HCT116 (cell line): Measurements from ENCODE around the gene TJP2. TPM values are rescaled to one million over a fixed set of nuclear protein-coding genes. Genes with fewer than 3 reads are reported as not detected.

Experiments
- ATAC-seq: fragments of 200-7000 bp; cut with Tn5 transposase; 2 replicates; pipeline ENCODE4 v1.9.1; 2020; ENCODE audit warnings: mild to moderate bottlenecking, moderate library complexity
- BruUV-seq: library from RNA; stranded (reverse); fragments of 400-500 nt; replicated peaks from 2 replicates; lab custom pipeline; 2021; lab: Mats Ljungman, UMichigan
- CTCF ChIA-PET: fragments of 300-600 bp; sonication (Branson Sonifier 250); formaldehyde crosslinking; loops from one replicate; lab custom pipeline; 2021; ENCODE audit warnings: antibody characterized with exemption; lab: Charles Lee
- POLR2A ChIA-PET: fragments of 300-600, 350-600 bp; sonication (Branson Sonifier 250); formaldehyde crosslinking; loops from one replicate; lab custom pipeline; 2021; ENCODE audit warnings: antibody characterized with exemption; lab: Charles Lee
- RAD21 ChIA-PET, 2 experiments: fragments of 300-600 bp; sonication (Branson Sonifier 250); formaldehyde crosslinking; loops; one replicate each; lab custom pipeline; 2023; ENCODE audit warnings: low total read pairs in 2 of 2; ENCODE audit not compliant: uncharacterized antibody in 2 of 2, unreplicated experiment in 2 of 2, low non-redundant PET in 1 of 2; lab: Charles Lee
- DNase-seq: peaks from one replicate; pipeline ENCODE4 v3.0.0-alpha.2; 2010; ENCODE audit warnings: low read depth, low spot score
- H2AFZ ChIP-seq: fragments of 200-600 bp; shearing (Covaris generic), sonication (generic); 2 replicates; pipeline ENCODE4 v1.6.1; 2017; ENCODE audit warnings: low read depth, mixed run types, mixed read lengths, antibody characterized with exemption, low read length; ENCODE audit not compliant: poor library complexity, severe bottlenecking
- H3K27ac ChIP-seq: 2 replicates; pipeline ENCODE4 v1.5.1; 2012; ENCODE audit warnings: low read depth, low read length
- H3K27me3 ChIP-seq: fragments of 200-600 bp; sonication (generic); 2 replicates; pipeline ENCODE4 v1.6.1; 2016; ENCODE audit warnings: mixed run types, low read length, mixed read lengths; ENCODE audit not compliant: insufficient read depth
- H3K36me3 ChIP-seq, 2 experiments: fragments of 200-500 bp in 1 of 2; fragments of 200-600 bp in 1 of 2; sonication (Bioruptor generic) in 1 of 2; sonication (generic) in 1 of 2; 2 replicates each; pipeline versions ENCODE4 v1.5.1 to v1.6.1; 2014 to 2016; ENCODE audit warnings: low read length in 2 of 2, inconsistent platforms in 1 of 2, mixed read lengths in 1 of 2, mixed run types in 1 of 2; ENCODE audit not compliant: insufficient read depth in 2 of 2, control insufficient read depth in 1 of 2
- H3K4me1 ChIP-seq, 2 experiments: fragments of 200-600 bp in 1 of 2; sonication (generic) in 1 of 2; 2 replicates each; pipeline versions ENCODE4 v1.5.1 to v1.6.1; 2012 to 2017; ENCODE audit warnings: low read length in 2 of 2, inconsistent platforms in 1 of 2, mild to moderate bottlenecking in 1 of 2, mixed read lengths in 1 of 2, mixed run types in 1 of 2, moderate library complexity in 1 of 2; ENCODE audit not compliant: insufficient read depth in 2 of 2, control insufficient read depth in 1 of 2
- H3K4me2 ChIP-seq: fragments of 200-600 bp; sonication (generic); 2 replicates; pipeline ENCODE4 v1.6.1; 2017; ENCODE audit warnings: mixed run types, low read length, mixed read lengths
- H3K4me3 ChIP-seq, 2 experiments: fragments of 200-600 bp in 1 of 2; sonication (generic) in 1 of 2; replicated peaks in 1 of 2; 2 replicates each; pipeline ENCODE4 v1.5.1; 2011 to 2016; ENCODE audit warnings: low read length in 2 of 2, control low read depth in 1 of 2, low read depth in 1 of 2, mild to moderate bottlenecking in 1 of 2, mixed read lengths in 1 of 2, mixed run types in 1 of 2
- H3K79me2 ChIP-seq: fragments of 200-600 bp; sonication (generic); 2 replicates; pipeline ENCODE4 v1.6.1; 2017; ENCODE audit warnings: mild to moderate bottlenecking, mixed run types, low read length, moderate library complexity, mixed read lengths; ENCODE audit not compliant: insufficient read depth
- H3K9ac ChIP-seq: fragments of 200-600 bp; sonication (generic); 2 replicates; pipeline ENCODE4 v1.6.1; 2016; ENCODE audit warnings: low read length, mixed read lengths
- H3K9me2 ChIP-seq: fragments of 200-600 bp; sonication (generic), shearing (Covaris generic); 2 replicates; pipeline ENCODE4 v1.6.1; 2017; ENCODE audit warnings: mixed run types, mild to moderate bottlenecking, moderate library complexity; ENCODE audit not compliant: insufficient read depth
- H3K9me3 ChIP-seq, 2 experiments: fragments of 200-500 bp in 1 of 2; fragments of 200-600 bp in 1 of 2; sonication (Bioruptor generic) in 1 of 2; sonication (generic) in 1 of 2; 2 replicates each; pipeline ENCODE4 v1.6.1; 2014 to 2017; ENCODE audit warnings: low read length in 2 of 2, mixed read lengths in 2 of 2, inconsistent platforms in 1 of 2, low read depth in 1 of 2, mild to moderate bottlenecking in 1 of 2, mixed run types in 1 of 2, moderate library complexity in 1 of 2; ENCODE audit not compliant: control insufficient read depth in 1 of 2, insufficient read depth in 1 of 2
- H4K20me1 ChIP-seq: fragments of 200-600 bp; sonication (generic), shearing (Covaris generic); 2 replicates; pipeline ENCODE4 v1.6.1; 2017; ENCODE audit warnings: mixed run types, mild to moderate bottlenecking, moderate library complexity; ENCODE audit not compliant: insufficient read depth
- CBX3 ChIP-seq: IDR thresholded peaks from 2 replicates; pipeline ENCODE4 v1.6.1; 2012; ENCODE audit warnings: low read depth
- CTCF ChIP-seq, 3 experiments: fragments of 200-600 bp in 1 of 3; sonication (generic) in 1 of 3; IDR thresholded peaks in 2 of 3; conservative IDR thresholded peaks in 1 of 3; 2 replicates each; pipeline ENCODE4 v1.5.1; 2012 to 2017; ENCODE audit warnings: low read depth in 2 of 3, low read length in 2 of 3, antibody characterized with exemption in 1 of 3, borderline replicate concordance in 1 of 3, control low read depth in 1 of 3, mild to moderate bottlenecking in 1 of 3, mixed read lengths in 1 of 3, mixed run types in 1 of 3, moderate library complexity in 1 of 3; ENCODE audit not compliant: insufficient read depth in 1 of 3
- EZH2phosphoT487 ChIP-seq: fragments of 200-600 bp; IDR thresholded peaks from 2 replicates; pipeline ENCODE4 v1.6.1; 2018; ENCODE audit warnings: antibody characterized with exemption, borderline replicate concordance
- MAX ChIP-seq: IDR thresholded peaks from 2 replicates; pipeline ENCODE4 v1.6.1; 2012
- RAD21 ChIP-seq: IDR thresholded peaks from 2 replicates; pipeline ENCODE4 v1.6.1; 2012; ENCODE audit warnings: low read depth, mild to moderate bottlenecking
- REST ChIP-seq: IDR thresholded peaks from 2 replicates; pipeline ENCODE4 v1.6.1; 2012; ENCODE audit warnings: low read depth
- SRF ChIP-seq: IDR thresholded peaks from 2 replicates; pipeline ENCODE4 v1.6.1; 2012; ENCODE audit warnings: low read depth
- TCF7L2 ChIP-seq: IDR thresholded peaks from 2 replicates; pipeline ENCODE4 v1.7.0; 2011; ENCODE audit warnings: borderline replicate concordance, inconsistent platforms; ENCODE audit not compliant: insufficient read depth, insufficient read length; ENCODE audit errors: extremely low read depth
- YY1 ChIP-seq: IDR thresholded peaks from 2 replicates; pipeline ENCODE4 v1.6.1; 2011; ENCODE audit warnings: low read length, low read depth, moderate library complexity, mild to moderate bottlenecking; ENCODE audit not compliant: insufficient replicate concordance; ENCODE audit errors: extremely low read depth
- ZFX ChIP-seq: fragments of 450-650 bp; IDR thresholded peaks from 2 replicates; pipeline ENCODE4 v1.6.1; 2017
- ZNF274 ChIP-seq: fragments of 200-500 bp; sonication (Bioruptor generic); IDR thresholded peaks from 2 replicates; pipeline ENCODE4 v1.6.1; 2014; ENCODE audit warnings: mild to moderate bottlenecking, low read depth, low read length, inconsistent platforms
- intact Hi-C: fragments of 100-400 bp; cut with micrococcal nuclease; formaldehyde crosslinking; loops from 2 replicates; pipeline ENCODE4 v1.10.0; 2022
- total RNA-seq: library from RNA; stranded (reverse); gene quantifications from one replicate; pipeline ENCODE4 v1.2.1, GENCODE V29; 2021; ENCODE audit not compliant: unreplicated experiment
- TF ChIP-seq, protein P1 (sequence below): IDR thresholded peaks from 2 replicates; pipeline ENCODE4 v1.6.1; 2012

Gene TJP2
- total RNA-seq, 1 experiment from 2014 or later: 39.7 TPM

DNA sequence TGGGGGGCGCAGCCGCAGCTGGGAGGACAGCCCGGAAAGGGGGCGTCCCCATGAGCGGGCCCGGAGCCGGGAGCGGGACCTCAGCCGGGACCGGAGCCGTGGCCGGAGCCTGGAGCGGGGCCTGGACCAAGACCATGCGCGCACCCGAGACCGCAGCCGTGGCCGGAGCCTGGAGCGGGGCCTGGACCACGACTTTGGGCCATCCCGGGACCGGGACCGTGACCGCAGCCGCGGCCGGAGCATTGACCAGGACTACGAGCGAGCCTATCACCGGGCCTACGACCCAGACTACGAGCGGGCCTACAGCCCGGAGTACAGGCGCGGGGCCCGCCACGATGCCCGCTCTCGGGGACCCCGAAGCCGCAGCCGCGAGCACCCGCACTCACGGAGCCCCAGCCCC is 47.0 kb downstream of the TJP2 start:
- CTCF ChIA-PET: no interaction called here

More for the DNA sequence above, 47.0 kb downstream of the TJP2 start:
- H3K4me2 ChIP-seq: no peak overlapping the region
- H3K4me1 ChIP-seq: no peaks in the 10 kb centered on the region
- H3K9me2 ChIP-seq: no peaks in the 10 kb centered on the region
- POLR2A ChIA-PET: no interaction called here
- H2AFZ ChIP-seq: no peak overlapping the region
- no peaks in the 10 kb centered on the region for H3K27me3 ChIP-seq
- intact Hi-C loops: no loop called here
- no peak overlapping the region for H3K27ac ChIP-seq
- H3K4me3 ChIP-seq: no peak overlapping the region
- no peaks in the 10 kb centered on the region for H3K9me3 ChIP-seq
- no peaks in the 10 kb centered on the region for H4K20me1 ChIP-seq
- RAD21 ChIA-PET: no interaction called here
- no peak for TF ChIP-seq SRF
- TF ChIP-seq ZFX: no peak
- TF ChIP-seq TCF7L2: no peak
- TF ChIP-seq MAX: no peak
- no peak for TF ChIP-seq CBX3
- TF ChIP-seq EZH2phosphoT487: no peak
- no peak for TF ChIP-seq REST
- no peak for TF ChIP-seq YY1
- no peak for TF ChIP-seq ZNF274
- TF ChIP-seq, protein P1, sequence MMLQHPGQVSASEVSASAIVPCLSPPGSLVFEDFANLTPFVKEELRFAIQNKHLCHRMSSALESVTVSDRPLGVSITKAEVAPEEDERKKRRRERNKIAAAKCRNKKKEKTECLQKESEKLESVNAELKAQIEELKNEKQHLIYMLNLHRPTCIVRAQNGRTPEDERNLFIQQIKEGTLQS: no peak
- TF ChIP-seq CTCF (IDR thresholded peaks at IDR 0.05 in 2 of 3, conservative IDR thresholded peaks at IDR 0.05 in 1 of 3; ENCODE audit: borderline replicate concordance in 1 of 3, insufficient read depth in 1 of 3, low read depth in 2 of 3, low read length in 2 of 3): no peak
- TF ChIP-seq RAD21: no peak
- DNase-seq (no peak), ATAC-seq (no peak)
- H3K36me3 ChIP-seq: peaks cover 4 to 7% of the 10 kb centered on the region in 2 experiments; a peak in 3 of 4 replicates
- H3K79me2 ChIP-seq: no peaks in the 10 kb centered on the region
- no peak overlapping the region for H3K9ac ChIP-seq
- no TSS peak for BruUV-seq
